K562 (cell line): ENCODE data around the gene PTP4A2.

Experiments used
- EZH2 ChIP-seq: IDR thresholded peaks from 2 replicates; pipeline ENCODE4 v1.6.1; 2012; ENCODE audit warnings: low read depth, mild to moderate bottlenecking, inconsistent platforms, low read length, borderline replicate concordance
- FOXK1 ChIP-seq: sonication (generic); formaldehyde crosslinking; IDR thresholded peaks from 2 replicates; pipeline ENCODE4 v1.8.0; 2022; ENCODE audit warnings: missing genetic modification reagents, mild to moderate bottlenecking, borderline replicate concordance
- JUNB ChIP-seq: fragments of 450-650 bp; formaldehyde crosslinking; conservative IDR thresholded peaks from 2 replicates; pipeline ENCODE4 v1.4.0; 2020; ENCODE audit warnings: mild to moderate bottlenecking
- KDM1A ChIP-seq, 2 experiments: fragments of 450-650 bp; IDR thresholded peaks; 2 replicates each; pipeline ENCODE4 v1.6.1; 2016; ENCODE audit warnings: mild to moderate bottlenecking in 2 of 2
- OTX1 ChIP-seq: fragments of 450-650 bp; formaldehyde crosslinking; IDR thresholded peaks from 2 replicates; pipeline ENCODE4 v1.4.0; 2022; ENCODE audit warnings: mild to moderate bottlenecking
- PCBP2 ChIP-seq: fragments of 200-400 bp; formaldehyde crosslinking; IDR thresholded peaks from 2 replicates; pipeline ENCODE4 v1.6.1; 2018; ENCODE audit warnings: low read length, low read depth, mild to moderate bottlenecking, moderate library complexity; ENCODE audit not compliant: poor library complexity, severe bottlenecking
- RBM39 ChIP-seq: fragments of 200-400 bp; formaldehyde crosslinking; optimal IDR thresholded peaks from 2 replicates; pipeline ENCODE3; 2018; ENCODE audit warnings: low read depth, low read length
- SMAD3 ChIP-seq: fragments of 450-650 bp; formaldehyde crosslinking; conservative IDR thresholded peaks from 2 replicates; pipeline ENCODE4 v1.4.0; 2020; ENCODE audit warnings: mild to moderate bottlenecking
- TF ChIP-seq, protein P1 (sequence below), 2 experiments: fragments of 450-650 bp in 1 of 2; sonication (generic) in 1 of 2; formaldehyde crosslinking; conservative IDR thresholded peaks; 2 replicates each; pipeline versions ENCODE4 v1.4.0 to v1.8.1; 2020 to 2022; ENCODE audit warnings: mild to moderate bottlenecking in 1 of 2, missing genetic modification reagents in 1 of 2

DNA sequence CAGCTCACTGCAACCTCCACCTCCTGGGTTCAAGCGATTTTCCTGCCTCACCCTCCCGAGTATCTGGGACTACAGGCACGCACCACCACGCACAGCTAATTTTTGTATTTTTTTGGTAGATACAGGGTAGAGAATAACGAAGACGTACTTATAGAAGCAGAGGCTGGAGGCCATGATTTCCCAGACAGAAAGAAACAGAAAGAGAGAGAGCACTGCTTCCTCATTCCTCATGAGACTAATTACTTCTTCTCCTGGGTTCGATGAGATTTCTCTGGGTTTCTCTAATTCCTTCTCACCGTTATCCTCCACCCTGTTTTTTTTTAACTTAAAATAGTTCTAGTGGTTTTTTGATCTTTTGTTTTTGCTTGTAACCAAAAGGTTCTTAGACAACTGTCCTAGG, 23.4 kb upstream of the PTP4A2 start:
- TF ChIP-seq, protein P1, sequence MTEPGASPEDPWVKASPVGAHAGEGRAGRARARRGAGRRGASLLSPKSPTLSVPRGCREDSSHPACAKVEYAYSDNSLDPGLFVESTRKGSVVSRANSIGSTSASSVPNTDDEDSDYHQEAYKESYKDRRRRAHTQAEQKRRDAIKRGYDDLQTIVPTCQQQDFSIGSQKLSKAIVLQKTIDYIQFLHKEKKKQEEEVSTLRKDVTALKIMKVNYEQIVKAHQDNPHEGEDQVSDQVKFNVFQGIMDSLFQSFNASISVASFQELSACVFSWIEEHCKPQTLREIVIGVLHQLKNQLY (CRISPR knock-in tag; conservative IDR thresholded peaks at IDR 0.05), result no peak
- TF ChIP-seq RBM39 (no peak), KDM1A (IDR thresholded peaks at IDR 0.05) (no peak), SMAD3 (CRISPR knock-in tag) (no peak), JUNB (CRISPR knock-in tag) (no peak), OTX1 (CRISPR knock-in tag) (no peak), PCBP2 (no peak), EZH2 (no peak), FOXK1 (CRISPR knock-in tag) (no peak)
